ENCODE data around the gene DIPK1B.

Gene DIPK1B

DNA sequence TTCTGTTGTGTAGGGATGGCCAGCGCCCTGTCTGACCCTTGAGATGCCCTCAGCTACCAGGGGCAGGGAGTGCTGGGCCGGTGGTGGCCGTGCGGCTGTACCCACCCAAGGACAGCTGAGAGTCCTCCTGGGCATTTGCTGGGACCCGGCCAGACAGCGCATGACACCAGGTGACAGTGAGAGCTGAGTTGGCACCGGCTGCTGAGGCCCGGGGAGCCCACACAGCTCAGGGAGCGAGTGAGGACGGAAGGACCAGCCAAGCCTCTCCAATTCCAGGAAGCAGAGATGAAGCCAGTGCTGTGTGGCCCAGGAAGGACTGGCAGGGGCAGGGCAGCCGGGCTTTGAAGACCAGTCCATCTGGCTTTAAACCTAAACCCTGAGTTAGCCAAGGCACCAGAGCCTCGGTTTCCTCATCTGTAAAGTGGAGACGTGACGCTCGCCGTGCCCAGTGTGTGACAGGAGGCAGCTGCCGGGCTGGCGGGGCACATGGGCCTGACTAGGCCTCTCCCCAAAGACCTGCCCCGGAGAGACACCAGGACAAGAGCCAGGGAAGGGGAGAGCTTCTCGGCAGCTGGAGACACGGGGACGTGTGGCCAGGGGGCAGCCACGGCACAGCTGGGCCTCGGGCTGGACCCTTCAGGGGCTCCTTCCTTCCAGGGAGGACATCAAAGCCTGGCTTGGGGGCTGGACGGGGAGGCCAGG lies 22.1 kb upstream of the DIPK1B start:
- Histone ChIP-seq H3K36me3 (ENCODE audit: insufficient read depth, low read length) (no peaks in the 10 kb centered on the region), H3K9ac (ENCODE audit: low read depth, low read length) (no peak overlapping the region), H3K27me3 (ENCODE audit: insufficient read depth, low read length, poor library complexity) (no peaks in the 10 kb centered on the region), H3K79me2 (ENCODE audit: insufficient read depth, low read length) (peaks cover 9% of the 10 kb centered on the region), H3K4me1 (ENCODE audit: insufficient read depth, low read length) (peaks cover 17% of the 10 kb centered on the region), H3K9me3 (ENCODE audit: insufficient read depth, low read length, severe bottlenecking) (no peaks in the 10 kb centered on the region), H4K20me1 (ENCODE audit: insufficient read depth, low read length) (peaks cover 2% of the 10 kb centered on the region), H2AFZ (ENCODE audit: low read depth, low read length) (no peak overlapping the region), H3K4me2 (ENCODE audit: insufficient read depth, low read length) (no peak overlapping the region), H3K4me3 (ENCODE audit: low read depth in 1 of 2, low read length in 2 of 2) (no peak overlapping the region), H3K27ac (ENCODE audit: low read length) (no peak overlapping the region)
- no peak for TF ChIP-seq EZH2 (IDR thresholded peaks at IDR 0.05; ENCODE audit: borderline replicate concordance, low read depth, low read length, severe bottlenecking)
- TF ChIP-seq, protein P1, sequence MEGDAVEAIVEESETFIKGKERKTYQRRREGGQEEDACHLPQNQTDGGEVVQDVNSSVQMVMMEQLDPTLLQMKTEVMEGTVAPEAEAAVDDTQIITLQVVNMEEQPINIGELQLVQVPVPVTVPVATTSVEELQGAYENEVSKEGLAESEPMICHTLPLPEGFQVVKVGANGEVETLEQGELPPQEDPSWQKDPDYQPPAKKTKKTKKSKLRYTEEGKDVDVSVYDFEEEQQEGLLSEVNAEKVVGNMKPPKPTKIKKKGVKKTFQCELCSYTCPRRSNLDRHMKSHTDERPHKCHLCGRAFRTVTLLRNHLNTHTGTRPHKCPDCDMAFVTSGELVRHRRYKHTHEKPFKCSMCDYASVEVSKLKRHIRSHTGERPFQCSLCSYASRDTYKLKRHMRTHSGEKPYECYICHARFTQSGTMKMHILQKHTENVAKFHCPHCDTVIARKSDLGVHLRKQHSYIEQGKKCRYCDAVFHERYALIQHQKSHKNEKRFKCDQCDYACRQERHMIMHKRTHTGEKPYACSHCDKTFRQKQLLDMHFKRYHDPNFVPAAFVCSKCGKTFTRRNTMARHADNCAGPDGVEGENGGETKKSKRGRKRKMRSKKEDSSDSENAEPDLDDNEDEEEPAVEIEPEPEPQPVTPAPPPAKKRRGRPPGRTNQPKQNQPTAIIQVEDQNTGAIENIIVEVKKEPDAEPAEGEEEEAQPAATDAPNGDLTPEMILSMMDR (IDR thresholded peaks at IDR 0.05; ENCODE audit: borderline replicate concordance, extremely low read depth, low read length, poor library complexity, severe bottlenecking) = no peak
- DNase-seq (no peak), ATAC-seq (ENCODE audit: insufficient read depth, low read depth) (no peak)

DNA sequence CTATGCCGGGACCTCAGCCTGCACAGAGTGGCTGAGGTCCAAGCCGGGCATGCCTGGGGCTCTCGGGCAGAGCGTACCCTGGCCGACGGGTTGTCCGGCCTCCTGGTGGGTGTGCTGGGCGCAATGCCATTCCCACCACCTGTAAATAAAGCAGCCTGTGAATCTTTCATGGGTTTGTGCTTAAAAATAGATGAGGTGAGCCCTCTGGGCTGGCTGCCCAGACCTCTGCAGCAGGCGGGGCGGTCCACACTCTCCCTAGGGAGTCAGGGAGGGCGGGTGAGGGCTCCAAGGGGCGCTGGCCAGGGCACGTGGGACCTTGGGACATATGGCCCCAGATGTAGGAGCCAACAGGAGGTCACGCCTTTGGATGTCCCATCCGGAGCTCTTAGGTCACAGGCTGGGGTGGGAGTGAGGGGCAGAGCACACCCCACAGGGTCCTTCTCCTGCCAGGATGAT lies 21.5 kb upstream of the DIPK1B start:
- H3K4me1 ChIP-seq (ENCODE audit: insufficient read depth, low read length) = peaks cover 12% of the 10 kb centered on the region
- H3K27ac ChIP-seq (ENCODE audit: low read length) = no peak overlapping the region
- no peak for ATAC-seq (ENCODE audit: insufficient read depth, low read depth)
- no peak overlapping the region for H3K4me3 ChIP-seq (ENCODE audit: low read depth in 1 of 2, low read length in 2 of 2)
- H3K79me2 ChIP-seq (ENCODE audit: insufficient read depth, low read length) = peaks cover 3% of the 10 kb centered on the region; the same call in 1 of the 2 replicates
- H2AFZ ChIP-seq (ENCODE audit: low read depth, low read length) = no peak overlapping the region
- no peak overlapping the region for H3K4me2 ChIP-seq (ENCODE audit: insufficient read depth, low read length)
- TF ChIP-seq, protein P1 (IDR thresholded peaks at IDR 0.05; ENCODE audit: borderline replicate concordance, extremely low read depth, low read length, poor library complexity, severe bottlenecking) = no peak
- no peak for TF ChIP-seq EZH2 (IDR thresholded peaks at IDR 0.05; ENCODE audit: borderline replicate concordance, low read depth, low read length, severe bottlenecking)
- H3K9ac ChIP-seq (ENCODE audit: low read depth, low read length) = no peak overlapping the region
- H3K36me3 ChIP-seq (ENCODE audit: insufficient read depth, low read length) = no peaks in the 10 kb centered on the region
- no peaks in the 10 kb centered on the region for H3K9me3 ChIP-seq (ENCODE audit: insufficient read depth, low read length, severe bottlenecking)
- DNase-seq = no peak
- no peaks in the 10 kb centered on the region for H3K27me3 ChIP-seq (ENCODE audit: insufficient read depth, low read length, poor library complexity)
- no peaks in the 10 kb centered on the region; the same call in none of the 2 replicates for H4K20me1 ChIP-seq (ENCODE audit: insufficient read depth, low read length)

GRCh38 chr9:136691316-136692184 lies 20.8 kb upstream of the DIPK1B start:
- no peak for TF ChIP-seq EZH2 (IDR thresholded peaks at IDR 0.05; ENCODE audit: borderline replicate concordance, low read depth, low read length, severe bottlenecking)
- TF ChIP-seq, protein P1 (IDR thresholded peaks at IDR 0.05; ENCODE audit: borderline replicate concordance, extremely low read depth, low read length, poor library complexity, severe bottlenecking) = no peak
- Histone ChIP-seq H3K4me3 (ENCODE audit: low read depth in 1 of 2, low read length in 2 of 2) (no peak overlapping the region), H3K4me1 (ENCODE audit: insufficient read depth, low read length) (peaks cover 4% of the 10 kb centered on the region; the same call in 1 of the 2 replicates), H3K9me3 (ENCODE audit: insufficient read depth, low read length, severe bottlenecking) (no peaks in the 10 kb centered on the region), H3K36me3 (ENCODE audit: insufficient read depth, low read length) (no peaks in the 10 kb centered on the region), H3K4me2 (ENCODE audit: insufficient read depth, low read length) (no peak overlapping the region), H3K79me2 (ENCODE audit: insufficient read depth, low read length) (no peaks in the 10 kb centered on the region), H3K27ac (ENCODE audit: low read length) (no peak overlapping the region), H2AFZ (ENCODE audit: low read depth, low read length) (no peak overlapping the region), H4K20me1 (ENCODE audit: insufficient read depth, low read length) (no peaks in the 10 kb centered on the region), H3K9ac (ENCODE audit: low read depth, low read length) (no peak overlapping the region), H3K27me3 (ENCODE audit: insufficient read depth, low read length, poor library complexity) (no peaks in the 10 kb centered on the region)
- DNase-seq (no peak), ATAC-seq (ENCODE audit: insufficient read depth, low read depth) (no peak)
